Measurements from ENCODE around the gene PRSS23. TPM values are rescaled to one million over a fixed set of nuclear protein-coding genes. Genes with fewer than 3 reads are reported as not detected.

Gene PRSS23
- polyA plus RNA-seq, 1 donor from 2014 or later = 3.6 TPM

GRCh38 chr11:86755146-86755545 is 45.2 kb upstream of the PRSS23 start:
- H3K27me3 ChIP-seq (ENCODE audit: insufficient read depth, low read depth, low read length) = no peaks in the 10 kb centered on the region

GRCh38 chr11:86758171-86758570 is 42.2 kb upstream of the PRSS23 start:
- no peaks in the 10 kb centered on the region for H3K79me2 ChIP-seq (replicated peaks; ENCODE audit: insufficient read depth, low read length)
- no peaks in the 10 kb centered on the region for H3K27me3 ChIP-seq (ENCODE audit: insufficient read depth, low read depth, low read length)
- no peaks in the 10 kb centered on the region for H3K9me3 ChIP-seq (ENCODE audit: low read length)
- H3K4me3 ChIP-seq (ENCODE audit: low read length) = no peak overlapping the region
- H3K9ac ChIP-seq (ENCODE audit: low read length) = no peak overlapping the region
- H3K4me2 ChIP-seq (ENCODE audit: low read length) = no peak overlapping the region
- no peaks in the 10 kb centered on the region for H3F3A ChIP-seq (ENCODE audit: insufficient read depth, low read length, poor library complexity, severe bottlenecking)
- no peaks in the 10 kb centered on the region for H3K9me2 ChIP-seq (ENCODE audit: insufficient read depth, low read length)
- H3K36me3 ChIP-seq (ENCODE audit: insufficient read depth, low read length) = no peaks in the 10 kb centered on the region
- H3K27ac ChIP-seq (ENCODE audit: low read length) = no peak overlapping the region
- TF ChIP-seq EP300 (conservative IDR thresholded peaks at IDR 0.05; ENCODE audit: poor library complexity, severe bottlenecking) = no peak
- no peaks in the 10 kb centered on the region for H4K20me1 ChIP-seq (ENCODE audit: insufficient read depth)
- no peak overlapping the region for H2AFZ ChIP-seq (ENCODE audit: low read depth, low read length)

More at GRCh38 chr11:86755146-86755545, 45.2 kb upstream of the PRSS23 start:
- Histone ChIP-seq H3K4me3 (ENCODE audit: low read length) (no peak overlapping the region), H3K4me2 (ENCODE audit: low read length) (no peak overlapping the region), H3K9ac (ENCODE audit: low read length) (no peak overlapping the region), H3F3A (ENCODE audit: insufficient read depth, low read length, poor library complexity, severe bottlenecking) (no peaks in the 10 kb centered on the region), H4K20me1 (ENCODE audit: insufficient read depth) (no peaks in the 10 kb centered on the region), H2AFZ (ENCODE audit: low read depth, low read length) (no peak overlapping the region), H3K79me2 (replicated peaks; ENCODE audit: insufficient read depth, low read length) (no peaks in the 10 kb centered on the region), H3K27ac (ENCODE audit: low read length) (no peak overlapping the region), H3K9me2 (ENCODE audit: insufficient read depth, low read length) (no peaks in the 10 kb centered on the region), H3K36me3 (ENCODE audit: insufficient read depth, low read length) (no peaks in the 10 kb centered on the region), H3K9me3 (ENCODE audit: low read length) (no peaks in the 10 kb centered on the region)
- TF ChIP-seq CTCF (IDR thresholded peaks at IDR 0.05; ENCODE audit: poor library complexity, severe bottlenecking) (no peak), TAF1 (IDR thresholded peaks at IDR 0.05; ENCODE audit: low read depth) (no peak), SMC3 (conservative IDR thresholded peaks at IDR 0.05; ENCODE audit: poor library complexity) (no peak), EZH2 (IDR thresholded peaks at IDR 0.05; ENCODE audit: borderline replicate concordance, insufficient read depth, low read length, poor library complexity, severe bottlenecking) (no peak), POLR2AphosphoS5 (IDR thresholded peaks at IDR 0.05) (no peak), RAD21 (conservative IDR thresholded peaks at IDR 0.05) (no peak), MXI1 (conservative IDR thresholded peaks at IDR 0.05; ENCODE audit: poor library complexity, severe bottlenecking) (no peak), EP300 (conservative IDR thresholded peaks at IDR 0.05; ENCODE audit: poor library complexity, severe bottlenecking) (no peak), REST (IDR thresholded peaks at IDR 0.05; ENCODE audit: borderline replicate concordance) (no peak)

GRCh38 chr11:86760577-86760976 is 39.8 kb upstream of the PRSS23 start:
- Histone ChIP-seq H3K4me2 (ENCODE audit: low read length) (no peak overlapping the region), H3K9ac (ENCODE audit: low read length) (no peak overlapping the region), H3K4me3 (ENCODE audit: low read length) (no peak overlapping the region), H2AFZ (ENCODE audit: low read depth, low read length) (no peak overlapping the region), H3K27ac (ENCODE audit: low read length) (no peak overlapping the region), H4K20me1 (ENCODE audit: insufficient read depth) (no peaks in the 10 kb centered on the region), H3K9me3 (ENCODE audit: low read length) (no peaks in the 10 kb centered on the region), H3K27me3 (ENCODE audit: insufficient read depth, low read depth, low read length) (no peaks in the 10 kb centered on the region), H3K36me3 (ENCODE audit: insufficient read depth, low read length) (no peaks in the 10 kb centered on the region), H3F3A (ENCODE audit: insufficient read depth, low read length, poor library complexity, severe bottlenecking) (no peaks in the 10 kb centered on the region), H3K79me2 (replicated peaks; ENCODE audit: insufficient read depth, low read length) (no peaks in the 10 kb centered on the region), H3K9me2 (ENCODE audit: insufficient read depth, low read length) (no peaks in the 10 kb centered on the region)
- TF ChIP-seq EP300 (conservative IDR thresholded peaks at IDR 0.05; ENCODE audit: poor library complexity, severe bottlenecking) = no peak
- TF ChIP-seq SMC3 (conservative IDR thresholded peaks at IDR 0.05; ENCODE audit: poor library complexity) = no peak
- TF ChIP-seq EZH2 (IDR thresholded peaks at IDR 0.05; ENCODE audit: borderline replicate concordance, insufficient read depth, low read length, poor library complexity, severe bottlenecking) = no peak
- TF ChIP-seq TAF1 (IDR thresholded peaks at IDR 0.05; ENCODE audit: low read depth) = no peak
- no peak for TF ChIP-seq MXI1 (conservative IDR thresholded peaks at IDR 0.05; ENCODE audit: poor library complexity, severe bottlenecking)
- no peak for TF ChIP-seq CTCF (IDR thresholded peaks at IDR 0.05; ENCODE audit: poor library complexity, severe bottlenecking)
- TF ChIP-seq REST (IDR thresholded peaks at IDR 0.05; ENCODE audit: borderline replicate concordance) = no peak
- TF ChIP-seq POLR2AphosphoS5 (IDR thresholded peaks at IDR 0.05) = no peak
- no peak for TF ChIP-seq RAD21 (conservative IDR thresholded peaks at IDR 0.05)

Measured in neural cell (in vitro differentiated cells).